Measurements from ENCODE around the gene CDC42EP5.

DNA sequence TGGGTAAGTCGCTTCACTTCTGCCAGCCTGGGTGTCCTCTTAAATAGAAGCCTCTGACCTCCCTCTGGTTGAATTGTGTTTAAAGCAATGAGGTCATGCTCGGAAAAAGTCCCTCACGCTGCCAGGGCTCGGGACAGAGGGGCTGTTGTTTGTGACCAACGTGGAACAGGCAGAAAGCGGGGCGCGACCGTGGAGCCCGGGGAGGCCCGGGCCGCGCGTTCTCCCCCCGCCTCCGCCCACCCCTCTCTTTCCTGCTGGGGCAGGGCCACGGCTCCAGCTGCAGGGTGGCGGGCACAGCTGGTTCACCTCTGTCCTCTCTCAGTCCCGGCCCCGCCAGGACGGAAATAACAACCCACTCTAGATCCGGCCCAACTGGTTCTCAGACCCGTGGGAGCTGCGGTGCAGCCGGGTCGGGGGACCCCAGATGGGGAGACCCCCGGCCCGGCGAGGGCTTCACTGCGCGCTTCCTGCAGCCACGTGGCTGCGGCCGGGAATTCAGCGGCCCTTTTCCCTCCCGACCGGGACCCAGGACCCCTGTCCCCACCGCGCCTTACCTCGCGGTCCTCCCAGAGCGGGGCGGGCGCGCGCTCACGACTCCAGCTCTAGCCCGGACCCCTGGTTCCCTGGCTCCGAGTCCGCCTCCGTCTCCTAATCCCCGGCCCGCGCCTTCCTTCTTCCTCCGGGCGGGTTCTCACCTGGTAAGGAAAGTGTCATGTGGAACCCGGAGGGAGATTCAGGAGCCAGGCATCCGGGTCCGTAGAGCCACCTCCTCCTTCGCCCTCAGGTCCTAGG lies 1.9 kb downstream of the CDC42EP5 start:
- TF ChIP-seq POLR2A (IDR thresholded peaks at IDR 0.05) (no peak), CTCF (IDR thresholded peaks at IDR 0.05) (no peak)
